Endothelial cell of umbilical vein (primary cell): ENCODE data around the gene ABCD3. TPM values are rescaled to one million over a fixed set of nuclear protein-coding genes. Genes with fewer than 3 reads are reported as not detected.

Source experiments
- BruUV-seq: library from RNA; stranded (reverse); fragments of 400-500 nt; replicated peaks from 2 replicates; lab custom pipeline; 2021; lab: Mats Ljungman, UMichigan
- CTCF ChIA-PET: fragments of 300-600, 350-600 bp; sonication (Branson Sonifier 250); formaldehyde crosslinking; loops from one replicate; lab custom pipeline; 2021; ENCODE audit warnings: antibody characterized with exemption, inconsistent platforms; lab: Charles Lee
- POLR2A ChIA-PET: fragments of 300-600, 350-600 bp; sonication (Branson Sonifier 250); formaldehyde crosslinking; loops from one replicate; lab custom pipeline; 2021; ENCODE audit warnings: antibody characterized with exemption, inconsistent platforms; lab: Charles Lee
- DNase-seq: peaks from one replicate; pipeline ENCODE4 v3.0.0-alpha.2; 2011; ENCODE audit warnings: low read depth, low spot score
- FAIRE-seq: peaks from 2 replicates; lab custom pipeline; 2011; peaks lifted over from hg19 to GRCh38; lab: Jason Lieb, UNC
- H2AFZ ChIP-seq: 2 replicates; pipeline ENCODE4 v1.6.0; 2012; ENCODE audit warnings: low read depth, low read length, control low read depth, inconsistent platforms
- H3K27ac ChIP-seq: 2 replicates; pipeline ENCODE4 v1.5.1; 2011; ENCODE audit warnings: low read depth, mild to moderate bottlenecking, control low read depth, low read length, moderate library complexity; ENCODE audit not compliant: insufficient read depth
- H3K27me3 ChIP-seq, 2 experiments: 2 replicates each; pipeline versions ENCODE4 v1.6.0 to v1.6.1; 2011; ENCODE audit warnings: low read length in 2 of 2, mixed read lengths in 1 of 2; ENCODE audit not compliant: control insufficient read depth in 2 of 2, insufficient read depth in 2 of 2
- H3K36me3 ChIP-seq, 2 experiments: 2 replicates in 1 of 2; 3 replicates in 1 of 2; pipeline ENCODE4 v1.5.1; 2011; ENCODE audit warnings: low read length in 2 of 2, mild to moderate bottlenecking in 1 of 2, moderate library complexity in 1 of 2; ENCODE audit not compliant: control insufficient read depth in 2 of 2, insufficient read depth in 2 of 2; ENCODE audit errors: extremely low read depth in 1 of 2
- H3K4me1 ChIP-seq: 3 replicates; pipeline ENCODE4 v1.5.1; 2011; ENCODE audit warnings: mild to moderate bottlenecking, low read length; ENCODE audit not compliant: control insufficient read depth, insufficient read depth; ENCODE audit errors: extremely low read depth
- H3K4me2 ChIP-seq: 2 replicates; pipeline ENCODE4 v1.6.1; 2011; ENCODE audit warnings: low read length, control low read depth, mixed read lengths; ENCODE audit not compliant: insufficient read depth
- H3K4me3 ChIP-seq, 3 experiments: fragments of 200-600 bp in 1 of 3; sonication (generic), shearing (Covaris generic) in 1 of 3; replicated peaks in 1 of 3; 2 replicates each; pipeline ENCODE4 v1.5.1; 2011 to 2016; ENCODE audit warnings: control low read depth in 3 of 3, low read length in 3 of 3, mild to moderate bottlenecking in 2 of 3, inconsistent platforms in 1 of 3, low read depth in 1 of 3, moderate library complexity in 1 of 3; ENCODE audit not compliant: insufficient read depth in 1 of 3
- H3K79me2 ChIP-seq: 2 replicates; pipeline ENCODE4 v1.6.0; 2012; ENCODE audit warnings: low read length, inconsistent platforms; ENCODE audit not compliant: control insufficient read depth, insufficient read depth
- H3K9ac ChIP-seq: replicated peaks from 2 replicates; pipeline ENCODE3; 2011; ENCODE audit warnings: low read length, control low read depth; ENCODE audit not compliant: insufficient read depth; ENCODE audit errors: extremely low read depth
- H3K9me1 ChIP-seq: replicated peaks from 3 replicates; pipeline ENCODE4 v1.6.0; 2011; ENCODE audit warnings: mild to moderate bottlenecking, low read length; ENCODE audit not compliant: control insufficient read depth, insufficient read depth; ENCODE audit errors: extremely low read depth
- H3K9me3 ChIP-seq: replicated peaks from 2 replicates; pipeline ENCODE4 v1.5.1; 2012; ENCODE audit warnings: low read length, inconsistent platforms; ENCODE audit not compliant: control insufficient read depth, insufficient read depth
- H4K20me1 ChIP-seq: replicated peaks from 2 replicates; pipeline ENCODE3; 2011; ENCODE audit warnings: mild to moderate bottlenecking, low read length; ENCODE audit not compliant: control insufficient read depth, insufficient read depth; ENCODE audit errors: extremely low read depth
- FOS ChIP-seq: IDR thresholded peaks from 2 replicates; pipeline ENCODE4 v1.6.1; 2011; ENCODE audit warnings: mild to moderate bottlenecking, low read length, moderate library complexity, borderline replicate concordance; ENCODE audit not compliant: insufficient read depth
- GATA2 ChIP-seq: IDR thresholded peaks from 2 replicates; pipeline ENCODE4 v1.7.0; 2011; ENCODE audit warnings: low read depth, mild to moderate bottlenecking, moderate library complexity, mixed read lengths, low read length; ENCODE audit not compliant: insufficient read length, insufficient read depth
- MYC ChIP-seq: IDR thresholded peaks from one replicate; pipeline ENCODE4 v1.6.1; 2011; ENCODE audit warnings: mild to moderate bottlenecking, low read depth, low read length
- dilution Hi-C: fragments of 300-500 bp; cut with MboI; formaldehyde crosslinking; loops from one replicate; pipeline ENCODE4 v1.15.0; 2019; ENCODE audit warnings: low sequenced_read_pairs; ENCODE audit not compliant: extremely low pct_ligation_motif_present
- intact Hi-C: fragments of 100-400 bp; cut with micrococcal nuclease; formaldehyde crosslinking; loops from one replicate; pipeline ENCODE4 v1.10.0; 2022
- polyA plus RNA-seq, 4 experiments: library from polyadenylated mRNA; depleted of rRNA in 3 of 4; stranded (reverse) in 3 of 4; unstranded in 1 of 4; fragments of >200 nt; gene quantifications; 2 replicates each; pipeline versions ENCODE4 v1.2.1 to v1.2.3, GENCODE V29; 2011 to 2012; ENCODE audit warnings: missing spikeins in 1 of 4
- total RNA-seq: library from RNA; stranded (reverse); gene quantifications from 2 replicates; pipeline ENCODE4 v1.2.3, GENCODE V29; 2021

ABCD3 gene
- total and polyA plus RNA-seq, 2 donors (not counting 3 experiments of a cell fraction or from before 2014, with no cell fraction given): 6.3 to 31.6 TPM

DNA sequence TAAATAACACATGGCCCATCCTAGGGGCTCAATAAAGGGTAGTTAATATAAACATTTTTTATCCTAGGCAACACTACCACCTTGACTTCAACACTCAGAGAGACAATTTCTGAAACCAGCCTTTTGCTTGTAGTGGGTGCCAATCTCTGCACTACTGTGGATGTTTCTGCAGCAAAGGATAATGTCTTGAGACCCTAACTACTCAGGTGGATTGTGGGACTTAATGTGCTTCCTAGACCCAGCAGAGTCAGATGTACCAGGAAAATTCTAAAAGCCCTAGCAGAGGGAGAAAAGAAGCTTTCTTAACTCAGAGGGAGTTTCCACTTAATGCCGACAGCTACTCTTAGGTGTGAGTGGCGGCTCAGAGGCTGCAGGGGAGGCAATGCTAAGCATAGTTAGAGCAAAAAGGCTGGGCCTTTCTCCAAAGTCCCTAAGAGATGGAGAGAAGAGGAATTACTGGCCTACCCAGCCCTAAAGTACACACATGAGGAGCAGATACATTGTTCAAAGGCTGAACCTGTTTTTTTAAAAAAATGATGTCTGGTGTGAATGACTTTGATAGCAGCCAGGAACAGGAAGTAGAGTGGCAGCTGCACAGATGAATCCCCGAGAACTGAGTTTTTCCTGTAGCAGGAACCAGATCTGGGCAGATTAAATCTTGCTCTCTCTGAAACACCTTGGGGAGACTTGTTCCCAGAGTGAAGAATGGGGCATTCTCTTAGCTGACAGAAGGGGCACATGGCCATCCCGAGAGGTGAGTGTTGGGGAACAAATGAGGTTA, 33.5 kb upstream of the ABCD3 start:
- H3K9me1 ChIP-seq: no peaks in the 10 kb centered on the region
- peak; percentile 12 for TF ChIP-seq GATA2
- no peak for TF ChIP-seq MYC
- ChIA-PET POLR2A (no interaction called here), CTCF (interaction anchor here (1.3 to 1.5 kb wide), 2 partner anchors 12 to 97 kb away, joined by 3 to 5 read pairs; no protein-coding TSS in a partner anchor)
- dilution Hi-C loops: no loop called here
- H4K20me1 ChIP-seq: no peaks in the 10 kb centered on the region
- FAIRE-seq (no peak), DNase-seq (peak; percentile 28)
- no peak overlapping the region for H3K27ac ChIP-seq
- no peak overlapping the region for H3K9ac ChIP-seq
- no peaks in the 10 kb centered on the region for H3K9me3 ChIP-seq
- no peak overlapping the region for H3K4me2 ChIP-seq
- H3K36me3 ChIP-seq: no peaks in the 10 kb centered on the region
- BruUV-seq: no TSS peak
- intact Hi-C loops: no loop called here
- H3K79me2 ChIP-seq: no peaks in the 10 kb centered on the region
- peaks cover 7% of the 10 kb centered on the region in 2 experiments for H3K27me3 ChIP-seq
- H3K4me3 ChIP-seq: no peak overlapping the region
- H2AFZ ChIP-seq: no peak overlapping the region
- peaks cover 5% of the 10 kb centered on the region for H3K4me1 ChIP-seq

DNA sequence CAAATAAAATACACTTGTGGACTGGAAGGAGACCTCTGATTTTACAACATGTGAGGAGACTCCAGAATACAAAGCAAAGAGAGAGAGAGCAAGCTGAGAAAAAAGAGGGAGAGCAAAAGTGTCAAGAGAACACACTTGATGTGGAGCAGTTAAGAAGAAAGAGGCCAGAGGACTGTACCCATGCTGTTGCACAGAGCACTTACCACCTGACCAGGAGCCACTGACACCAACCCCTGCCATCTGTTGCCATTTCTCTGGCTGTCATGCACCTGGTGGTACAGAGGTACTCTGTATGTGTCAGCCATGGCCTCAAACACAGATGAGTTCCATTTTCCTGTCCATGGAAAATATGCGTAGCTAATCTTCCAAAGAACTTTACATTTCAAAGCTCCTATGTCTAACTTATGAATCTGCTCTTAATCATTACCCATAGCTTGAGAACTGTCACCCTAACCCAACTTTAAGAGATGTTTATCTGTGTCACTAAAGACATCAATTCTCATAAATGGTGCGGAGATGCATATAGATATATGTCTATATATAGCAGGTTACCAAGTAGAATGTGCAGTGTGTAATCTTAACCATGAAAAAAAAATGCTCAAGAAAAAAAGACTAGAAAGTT, 32.8 kb upstream of the ABCD3 start:
- no peak overlapping the region for H3K27ac ChIP-seq
- no peaks in the 10 kb centered on the region for H4K20me1 ChIP-seq
- H2AFZ ChIP-seq: no peak overlapping the region
- no TSS peak for BruUV-seq
- H3K4me3 ChIP-seq: no peak overlapping the region
- no peak overlapping the region for H3K9ac ChIP-seq
- H3K4me2 ChIP-seq: no peak overlapping the region
- peaks cover 5 to 7% of the 10 kb centered on the region in 2 experiments for H3K27me3 ChIP-seq
- no peak for DNase-seq
- H3K9me3 ChIP-seq: no peaks in the 10 kb centered on the region
- H3K36me3 ChIP-seq: no peaks in the 10 kb centered on the region
- dilution Hi-C loops: no loop called here
- intact Hi-C loops: no loop called here
- H3K79me2 ChIP-seq: no peaks in the 10 kb centered on the region
- POLR2A ChIA-PET: no interaction called here
- H3K4me1 ChIP-seq: peaks cover 5% of the 10 kb centered on the region
- H3K9me1 ChIP-seq: no peaks in the 10 kb centered on the region
- TF ChIP-seq FOS: no peak
- FAIRE-seq: no peak
- CTCF ChIA-PET: interaction anchor here (1.3 to 1.5 kb wide), 2 partner anchors 11 to 96 kb away, joined by 3 to 5 read pairs; no protein-coding TSS in a partner anchor
